GM18508 (cell line): Measurements from ENCODE around the gene RAP1GAP.
"Not testable (repeated sequence)": the region's sequence is repeated elsewhere in the genome, so short reads cannot be mapped to it uniquely, and the experiment has no call there.

ENCODE experiments used
- ATAC-seq: cut with Tn5 transposase; IDR thresholded peaks from one replicate; pipeline ENCODE4 v1.9.1; 2021; ENCODE audit warnings: moderate number of reproducible peaks; ENCODE audit not compliant: insufficient read depth, unreplicated experiment

The RAP1GAP gene

DNA sequence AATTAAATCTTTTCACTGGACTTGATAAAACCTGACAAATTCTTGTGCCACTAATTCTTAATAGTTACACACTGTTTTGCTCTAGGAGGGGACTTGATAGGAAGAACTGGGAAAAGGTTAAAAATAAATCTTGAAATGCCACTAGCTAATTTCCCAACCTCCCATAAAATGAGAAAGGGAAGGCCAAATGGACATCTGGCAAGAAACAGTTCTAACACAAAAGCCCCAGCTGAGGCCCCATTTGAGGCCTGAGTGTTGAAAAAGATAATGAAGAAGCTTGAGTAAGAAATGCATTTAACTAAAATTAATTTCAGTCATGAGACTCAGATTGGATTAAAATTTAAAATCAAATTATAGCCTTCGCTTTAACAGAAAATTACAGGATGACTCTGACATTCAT, 11.2 kb upstream of the RAP1GAP start:
- no peak for ATAC-seq

DNA sequence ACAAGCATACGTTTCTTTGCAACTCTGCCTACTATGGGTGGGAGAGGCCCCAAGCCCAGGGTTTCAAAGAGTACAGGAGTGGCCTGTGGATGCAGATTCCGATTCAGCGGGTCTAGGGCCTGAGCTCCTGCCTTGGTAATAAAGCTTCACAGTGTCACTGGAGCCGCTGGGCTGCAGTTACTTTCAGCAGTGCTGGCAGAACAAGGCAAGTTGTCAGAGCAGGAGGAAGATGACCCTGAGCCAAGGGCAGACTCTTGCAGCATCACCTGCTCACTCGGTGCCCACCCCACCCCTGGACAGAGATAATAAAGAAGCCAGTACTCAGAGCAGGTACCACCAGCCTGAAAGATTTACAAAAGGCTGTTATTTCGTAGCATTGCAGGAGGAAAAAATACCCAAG, 8.0 kb upstream of the RAP1GAP start:
- no peak for ATAC-seq

DNA sequence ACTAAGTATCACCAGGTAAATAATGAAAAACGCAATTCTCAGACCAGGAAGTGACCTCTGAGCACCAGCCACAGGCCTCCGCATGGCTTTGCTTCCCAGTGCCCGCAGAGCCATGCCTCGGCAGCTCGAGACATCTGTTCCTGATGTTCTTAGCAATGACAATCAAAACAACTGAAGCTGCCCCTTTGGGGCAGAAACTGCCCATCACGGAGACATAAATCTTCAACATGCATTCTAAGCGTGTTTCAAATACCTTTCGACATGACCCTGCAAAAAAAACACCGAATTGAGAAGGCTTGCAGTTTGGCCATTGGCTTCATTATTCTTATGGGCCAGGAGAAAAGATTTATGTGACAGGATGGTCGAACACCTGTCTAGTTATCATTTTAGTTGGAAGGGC, 5.8 kb upstream of the RAP1GAP start:
- no peak for ATAC-seq

DNA sequence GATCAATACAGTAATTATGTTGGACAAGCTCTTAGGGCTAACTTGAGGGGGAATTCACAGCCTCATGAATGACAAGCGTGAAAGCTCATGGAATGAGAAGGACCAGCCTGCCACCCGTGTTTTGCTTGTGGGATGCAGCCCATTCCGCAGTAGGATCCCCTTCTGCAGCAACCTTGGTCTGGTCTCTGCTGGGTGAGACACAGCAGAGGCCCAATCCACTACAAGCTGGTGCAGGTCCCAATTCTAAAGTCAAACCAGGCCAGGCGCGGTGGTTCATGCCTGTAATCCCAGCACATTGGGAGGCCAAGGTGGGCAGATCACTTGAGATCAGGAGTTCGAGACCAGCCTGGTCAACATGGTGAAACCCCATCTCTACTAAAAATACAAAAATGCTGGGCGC, 4.7 kb upstream of the RAP1GAP start:
- ATAC-seq: not testable (repeated sequence)

DNA sequence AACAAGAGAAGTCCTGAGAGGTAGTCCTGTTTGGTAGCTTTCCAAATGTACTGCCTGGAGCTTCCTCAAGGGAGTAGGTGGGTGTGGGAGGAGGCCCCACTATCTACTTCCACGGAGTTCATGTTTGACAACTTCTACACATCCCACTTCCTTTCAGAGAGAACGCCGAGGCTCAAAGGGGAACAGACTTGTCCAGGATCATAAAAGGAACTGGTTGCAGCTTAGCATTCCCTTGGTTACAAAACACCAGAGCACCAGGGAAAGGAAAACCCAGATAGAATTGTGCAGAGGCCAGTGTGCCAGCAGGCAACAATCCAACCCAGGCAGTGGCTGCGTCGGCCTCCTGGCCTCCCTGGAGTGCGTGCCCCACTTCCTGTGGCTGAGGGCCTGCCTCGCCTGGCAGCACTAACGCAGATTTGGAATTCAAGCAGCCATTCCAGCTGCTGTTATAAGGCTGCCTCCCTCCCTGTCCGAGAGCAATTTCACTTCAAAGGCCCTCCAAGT, 4.2 kb upstream of the RAP1GAP start:
- no peak for ATAC-seq

DNA sequence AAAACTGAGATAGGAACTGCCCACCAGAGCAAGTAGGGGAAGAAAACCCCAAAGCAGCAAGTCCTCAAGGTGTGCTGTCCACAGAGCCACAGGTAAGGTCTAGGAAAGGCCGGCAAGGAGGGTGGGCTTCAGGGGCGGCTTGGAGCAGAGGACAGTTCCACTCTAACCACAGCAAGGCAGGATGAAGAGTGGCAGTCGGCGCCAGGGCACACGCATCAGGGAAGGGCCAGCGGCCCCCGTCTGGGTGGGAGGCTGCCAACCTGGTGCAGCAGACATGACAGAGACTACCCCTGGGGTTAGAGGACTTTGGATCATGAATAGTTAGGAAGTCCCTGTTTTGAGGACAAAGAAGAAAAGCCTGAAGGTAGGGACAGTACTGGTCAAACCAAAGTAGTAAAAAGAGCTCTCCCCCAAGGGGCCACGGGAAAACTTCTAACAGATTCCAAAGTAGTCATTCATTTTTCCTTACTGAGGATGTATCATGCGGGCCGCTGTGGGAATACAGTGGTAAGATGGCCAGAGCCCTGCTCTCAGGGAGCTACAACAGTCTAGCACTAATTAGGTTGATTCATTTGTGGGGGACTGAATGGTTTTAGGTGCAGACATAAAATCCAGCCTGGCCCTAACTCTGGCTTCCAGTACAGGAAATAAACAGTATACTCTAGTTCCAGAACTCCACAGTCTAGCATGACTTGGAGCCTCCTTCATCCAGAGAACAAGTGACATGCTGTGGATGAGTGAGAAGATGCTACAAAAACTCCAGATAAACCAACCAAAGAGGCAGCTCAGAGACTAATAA, 3.5 kb upstream of the RAP1GAP start:
- no peak for ATAC-seq

DNA sequence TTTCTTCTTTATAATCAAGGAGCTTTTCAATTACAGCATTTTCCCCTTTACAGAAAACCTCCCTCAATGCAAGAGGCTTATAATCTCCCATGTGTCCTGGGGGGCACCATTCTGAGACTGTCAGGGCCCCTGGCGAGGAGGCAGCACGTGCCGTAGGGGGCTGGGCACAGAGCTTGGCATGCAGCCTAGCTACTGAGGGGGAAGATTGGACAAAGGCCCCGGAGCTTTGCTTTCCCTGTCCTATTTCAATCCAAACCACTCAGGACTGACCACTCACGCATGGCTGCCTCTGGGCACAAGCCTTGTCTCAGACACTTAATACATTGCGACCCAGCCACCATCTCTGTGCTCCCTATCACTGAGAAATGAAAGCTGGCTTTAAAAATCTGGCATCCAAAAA, 2.8 kb upstream of the RAP1GAP start:
- no peak for ATAC-seq

DNA sequence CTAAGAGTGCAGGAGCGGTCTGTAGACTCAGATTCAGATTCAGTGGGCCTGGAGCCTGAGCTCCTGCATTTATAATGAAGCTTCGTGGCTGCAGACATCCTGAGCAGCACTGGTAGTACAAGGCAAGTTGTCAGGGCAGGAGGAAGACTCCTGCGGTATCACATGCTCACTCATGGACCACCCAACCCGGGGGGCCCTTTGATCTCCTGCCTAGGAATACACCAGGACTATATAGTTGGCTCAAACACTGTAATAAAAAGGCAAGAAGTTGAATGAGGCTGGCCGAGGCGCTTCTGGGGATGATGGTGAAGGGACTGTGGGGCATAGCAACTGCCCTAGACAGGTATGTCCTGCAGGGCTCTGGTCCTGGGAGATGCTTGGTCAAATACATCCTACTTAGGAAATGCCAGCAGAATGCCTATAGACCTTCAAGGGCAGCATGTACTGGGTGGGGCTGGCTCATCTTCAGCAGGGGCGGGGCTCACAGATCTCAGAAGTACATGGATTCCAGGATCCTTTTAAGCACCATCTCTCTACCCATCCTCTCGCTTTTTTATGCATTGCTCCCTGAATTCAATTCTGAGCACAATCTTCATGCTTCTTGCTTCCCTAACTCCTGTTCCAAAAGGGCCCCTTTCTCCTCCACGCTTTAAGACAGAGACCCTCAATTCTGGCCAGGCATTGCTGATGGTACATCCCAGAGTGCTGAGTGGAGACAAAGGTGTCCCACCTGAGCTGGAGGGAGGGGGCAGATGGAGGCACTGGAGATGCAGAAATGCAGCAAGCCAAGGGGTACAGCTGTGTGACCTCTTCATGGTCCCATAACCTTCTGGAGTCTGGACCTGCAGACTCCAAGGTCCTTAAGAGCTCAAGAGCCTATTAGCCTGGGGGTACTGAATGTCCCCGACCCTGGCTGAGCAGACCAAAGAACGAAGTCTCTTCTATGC, 2.1 kb upstream of the RAP1GAP start:
- no peak for ATAC-seq

DNA sequence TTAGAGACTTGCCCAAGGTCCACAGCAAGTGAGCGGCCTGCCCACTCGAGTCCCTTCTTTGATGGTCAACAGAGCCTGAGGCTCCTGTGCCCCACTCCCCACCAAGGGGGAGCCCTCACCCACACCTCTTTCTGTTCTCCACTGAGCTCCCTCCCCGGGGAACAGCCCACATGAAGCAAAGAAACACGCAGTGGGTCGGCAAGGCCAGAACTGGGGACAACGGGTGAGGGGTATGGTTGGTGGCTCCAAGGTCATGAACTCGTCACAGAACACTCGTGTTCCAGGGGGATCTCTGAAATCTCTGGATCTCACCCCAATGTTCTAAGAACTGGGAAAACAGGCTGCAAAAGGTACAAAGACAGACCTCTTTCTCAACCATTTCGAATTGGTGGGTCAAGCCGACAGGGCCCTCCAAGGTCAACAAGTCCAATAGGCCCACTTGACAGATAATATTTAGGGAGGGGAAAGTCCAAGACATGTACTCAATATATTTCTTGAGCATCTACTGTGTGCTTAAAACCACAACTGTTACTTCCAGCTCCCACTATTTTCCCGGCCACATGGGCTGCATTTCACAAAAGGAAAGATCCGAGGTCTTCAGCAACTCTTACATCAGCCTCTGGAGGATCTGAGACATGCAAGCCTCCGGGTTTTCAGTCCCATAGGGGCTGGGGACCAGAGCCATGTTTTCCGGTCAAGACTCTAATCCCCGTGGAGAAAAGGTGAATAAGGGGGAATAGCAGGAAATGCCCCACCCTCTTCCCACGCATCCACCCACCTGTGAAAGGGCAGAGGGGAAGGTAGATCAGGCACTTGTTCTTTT, 1.1 kb upstream of the RAP1GAP start:
- no peak for ATAC-seq

DNA sequence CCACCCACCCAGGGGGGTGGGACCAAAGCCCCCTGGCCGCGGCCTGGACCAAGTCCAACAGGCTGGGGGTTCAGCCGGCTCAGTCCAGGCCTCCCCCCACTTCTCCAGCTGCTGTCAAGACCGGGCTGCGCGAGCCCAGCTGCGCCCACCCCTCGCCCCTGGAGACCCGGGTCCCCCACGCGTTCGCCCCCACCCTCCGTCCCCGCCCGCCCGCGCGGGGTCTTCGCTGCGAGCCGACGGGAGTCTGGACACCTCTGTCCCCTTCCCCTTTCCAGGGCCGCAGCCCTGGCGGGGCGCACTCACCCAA, 253 bp downstream of the RAP1GAP start:
- ATAC-seq: no peak

DNA sequence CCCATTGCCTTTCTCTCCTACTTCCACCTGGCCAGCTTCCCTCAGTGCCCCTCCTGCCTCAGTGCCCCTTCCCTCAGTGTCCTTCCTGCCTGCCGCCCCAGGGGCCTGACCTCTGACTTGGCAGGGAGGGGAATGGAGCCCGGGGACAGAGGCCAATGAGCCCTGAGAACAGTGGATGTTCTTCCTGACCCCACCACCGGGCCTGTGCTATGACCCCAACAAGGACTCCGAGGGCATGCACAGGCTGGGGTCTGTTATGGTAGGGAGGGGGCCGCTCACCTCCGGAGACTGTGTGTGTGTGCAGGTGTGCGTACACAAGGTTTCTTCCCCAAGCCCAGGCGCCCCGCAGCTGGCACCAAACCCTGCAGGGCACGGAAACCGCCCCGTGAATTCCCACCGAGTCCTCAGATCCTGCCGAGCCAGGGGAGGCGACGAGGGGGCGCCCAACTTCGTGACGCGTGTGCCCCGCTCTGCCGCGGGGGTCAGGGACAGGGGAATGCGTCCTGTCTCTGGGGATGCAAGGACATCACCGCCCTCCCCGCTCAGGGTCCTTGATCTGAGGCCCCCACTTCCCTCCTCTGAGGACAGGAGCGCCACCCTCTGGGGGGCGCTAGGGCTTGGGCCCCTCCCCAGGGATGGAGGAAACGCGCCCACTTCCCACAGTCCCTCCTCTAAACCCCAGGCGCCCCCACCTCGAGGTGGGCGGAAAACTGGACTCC, 766 bp downstream of the RAP1GAP start:
- ATAC-seq: no peak

DNA sequence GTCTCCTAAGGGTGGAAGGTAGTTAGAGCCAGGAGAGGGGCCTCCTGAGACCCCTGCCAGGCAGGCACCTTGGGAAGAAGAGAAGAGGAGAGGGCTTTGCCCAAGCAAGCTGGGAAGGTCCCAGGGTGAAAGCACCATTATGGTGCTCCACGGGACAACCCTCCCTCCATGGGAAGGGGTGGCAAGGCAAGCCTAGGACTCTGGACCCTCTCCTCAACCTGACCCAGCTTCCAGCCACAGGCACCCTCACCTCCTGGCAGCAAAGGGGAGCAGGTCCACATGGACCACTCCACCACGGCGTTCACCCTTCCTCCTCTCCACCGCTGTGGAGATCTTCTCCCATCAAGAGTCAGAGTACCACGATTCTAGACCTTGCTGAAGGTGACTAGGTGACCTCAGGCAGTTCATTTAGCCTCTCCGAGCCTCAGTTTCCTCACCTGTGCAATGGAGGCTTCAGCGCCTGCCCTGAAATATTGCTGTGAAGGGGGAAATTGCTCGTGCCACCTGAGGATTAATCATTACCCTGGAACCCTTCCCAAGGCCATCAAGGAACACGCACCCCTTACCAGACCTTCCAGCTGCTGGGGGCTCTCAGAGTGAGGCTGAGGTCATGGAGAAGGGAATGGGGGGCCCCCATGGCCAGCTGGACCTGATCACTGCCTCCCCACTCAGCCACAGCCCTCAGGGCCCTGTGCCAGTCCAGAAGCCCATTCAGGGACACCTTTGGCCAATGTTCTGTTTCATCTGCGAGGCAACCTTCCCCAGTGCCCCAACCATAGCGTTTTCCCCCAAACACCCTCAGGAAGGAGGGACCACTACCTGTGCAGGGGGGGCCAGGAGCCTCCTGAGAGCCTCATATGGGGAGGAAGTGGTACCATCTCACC, 1.6 kb downstream of the RAP1GAP start:
- no peak for ATAC-seq

DNA sequence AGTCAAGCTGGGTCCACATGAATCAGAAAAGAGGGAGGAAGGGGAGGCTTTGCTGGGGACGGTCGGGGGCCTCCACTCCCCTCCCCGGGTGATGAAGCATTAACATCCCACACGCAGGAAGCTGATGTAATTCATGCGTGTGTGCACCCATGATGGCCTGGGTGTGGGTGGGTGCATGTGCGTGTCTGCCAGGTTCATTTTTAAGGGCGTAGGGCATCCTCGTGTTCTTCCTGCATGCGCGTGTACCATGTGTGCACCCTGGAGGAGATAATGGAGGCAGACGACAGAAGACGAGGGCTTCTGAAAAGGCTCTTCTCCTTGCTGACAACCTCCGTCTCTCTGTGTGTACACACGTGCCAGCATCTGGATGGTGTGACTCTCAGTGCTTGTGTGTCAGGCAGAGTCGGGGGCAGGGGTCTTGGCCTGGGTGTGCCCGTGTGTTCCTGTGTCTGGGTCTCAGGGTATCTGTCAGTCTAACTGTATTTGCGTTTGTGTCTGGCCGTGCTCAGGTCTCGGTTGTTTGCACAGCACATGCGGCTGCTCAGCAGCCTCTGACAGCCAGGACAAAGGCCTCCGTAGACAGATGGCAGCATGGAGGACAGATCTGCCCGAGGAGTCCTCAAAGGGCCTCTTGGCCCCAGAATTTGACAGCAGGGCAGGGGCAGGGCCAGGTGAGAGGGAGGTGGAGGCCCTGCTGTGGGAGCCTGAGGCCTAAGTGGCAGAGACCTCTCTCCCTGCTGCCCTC, 2.4 kb downstream of the RAP1GAP start:
- no peak for ATAC-seq

DNA sequence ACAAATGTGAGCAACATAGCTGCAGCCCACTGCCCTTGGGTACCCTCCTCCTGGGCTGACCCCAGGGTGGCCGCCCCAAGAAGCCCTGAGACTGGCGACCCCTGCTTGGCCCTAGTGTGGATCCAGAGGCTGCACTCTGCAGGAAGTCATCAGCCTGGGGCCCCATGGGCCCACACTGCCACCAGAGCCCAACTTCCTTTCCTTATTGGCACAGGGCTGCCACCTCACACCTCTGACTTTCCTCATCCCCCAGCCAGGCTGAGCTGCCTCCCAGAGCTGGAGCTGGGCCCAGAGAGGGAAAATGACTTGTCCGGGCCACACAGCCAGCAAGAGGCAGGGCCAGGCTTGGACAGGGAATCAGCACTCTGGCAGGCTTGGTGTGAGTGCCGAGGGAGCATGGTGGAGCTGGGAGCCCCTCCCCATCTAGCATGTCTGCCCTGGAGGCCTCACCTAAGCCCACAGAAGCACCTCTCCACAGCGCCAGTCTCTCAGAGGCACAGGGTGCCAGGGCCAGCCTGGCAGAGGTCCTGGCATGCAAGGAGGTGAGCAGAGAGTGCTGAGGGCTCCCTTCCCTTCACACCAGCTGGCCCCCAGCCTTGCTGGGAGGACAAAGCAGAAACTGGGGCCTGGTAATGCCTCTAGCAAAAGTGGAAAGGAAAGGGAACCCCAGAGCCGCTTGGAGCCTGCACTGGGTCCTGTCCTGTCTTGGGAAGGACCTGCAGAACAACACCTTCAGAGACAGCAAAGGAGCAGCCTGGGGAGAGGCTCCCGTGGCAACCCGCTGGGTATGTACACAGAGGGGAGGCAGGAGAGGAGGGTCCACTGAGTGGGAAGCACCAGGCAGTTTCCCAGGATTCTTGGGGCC, 3.2 kb downstream of the RAP1GAP start:
- ATAC-seq: no peak

DNA sequence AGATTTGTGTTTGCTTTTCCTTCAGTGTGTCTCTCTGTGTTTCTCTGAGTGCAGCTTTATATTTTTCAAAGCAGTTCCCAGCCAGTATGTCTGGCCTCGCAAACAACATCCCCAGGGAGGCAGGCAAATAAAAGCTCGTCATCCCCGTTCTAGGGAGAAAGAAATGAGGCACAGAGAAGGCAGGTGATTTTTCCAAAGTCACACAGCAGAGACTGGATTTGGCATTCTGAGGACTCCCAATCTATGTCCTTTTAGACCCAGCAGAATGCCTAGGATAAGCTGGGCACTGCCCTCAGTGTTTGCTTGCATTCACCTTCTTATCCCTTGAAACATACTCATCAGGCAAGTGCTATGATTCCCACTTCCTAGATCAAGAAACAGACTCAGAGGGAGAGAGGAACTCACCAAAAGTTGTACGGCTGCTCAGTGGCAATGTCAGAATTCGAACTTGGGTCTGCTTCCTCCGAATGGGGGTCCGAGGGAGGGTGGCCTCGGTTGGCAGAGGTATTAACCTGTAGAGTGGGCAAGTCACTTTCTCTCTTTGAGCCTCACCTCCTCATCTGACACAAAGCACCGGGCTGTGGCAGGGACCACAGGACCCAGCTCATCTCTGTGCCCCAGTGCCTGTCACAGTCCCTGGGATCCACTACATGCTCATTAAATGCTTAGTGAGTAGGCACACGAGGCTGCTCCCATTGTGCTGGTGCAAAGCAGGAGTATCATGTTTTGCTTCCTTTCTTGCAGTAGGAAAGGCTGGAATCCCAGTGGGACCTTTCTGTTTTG, 4.2 kb downstream of the RAP1GAP start:
- ATAC-seq: no peak

DNA sequence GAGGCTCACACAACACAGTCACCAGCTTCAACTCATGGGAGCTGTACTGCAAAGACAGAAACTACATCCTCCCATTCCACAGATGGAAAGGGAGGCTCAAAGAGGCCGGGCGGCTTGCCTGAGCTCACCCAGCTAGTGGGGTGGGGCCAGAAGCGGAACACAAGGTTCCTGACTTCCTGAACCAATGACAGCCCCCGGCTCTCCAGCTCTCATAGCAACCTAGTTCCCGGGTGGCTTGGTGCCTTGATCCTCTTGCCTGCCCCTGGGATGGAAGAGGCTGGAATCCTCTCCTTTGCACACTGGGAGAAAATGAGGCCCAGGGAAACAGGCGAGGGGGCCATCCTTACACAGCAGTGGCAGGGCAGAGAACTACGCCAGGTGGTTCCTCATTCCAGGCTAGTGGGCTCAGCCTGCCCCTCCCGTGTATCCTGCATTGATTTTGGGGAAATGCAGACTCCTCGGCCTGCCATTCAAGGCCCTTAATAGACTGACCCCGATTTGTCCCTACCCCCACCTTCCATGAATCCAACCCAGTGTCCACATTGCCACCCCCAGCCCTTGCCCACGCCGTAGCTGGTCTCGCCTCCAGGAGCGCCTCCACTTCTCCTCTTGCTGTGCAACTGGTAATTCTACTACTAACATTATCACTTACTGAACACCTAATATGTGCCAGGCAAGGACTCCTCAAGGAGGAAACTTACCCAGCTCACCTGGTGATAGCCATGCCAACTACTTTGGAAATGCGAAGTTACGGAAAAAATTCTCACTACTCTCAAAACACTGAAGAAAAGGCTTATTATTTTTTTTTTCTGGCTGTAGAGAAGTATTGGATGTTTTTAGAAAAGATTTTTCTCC, 5.0 kb downstream of the RAP1GAP start:
- no peak for ATAC-seq
